Urinary bladder (tissue), 4 donors: ENCODE results near the gene ACTC1. TPM values are rescaled to one million over a fixed set of nuclear protein-coding genes. Genes with fewer than 3 reads are reported as not detected.

Experiments
- DNase-seq: peaks from one replicate; pipeline ENCODE4 v3.0.0-alpha.2; 2015; ENCODE audit errors: extremely low spot score
- H3K27ac ChIP-seq: one replicate; pipeline ENCODE4 v1.5.1; 2013; ENCODE audit warnings: low read depth, mild to moderate bottlenecking, moderate library complexity
- H3K36me3 ChIP-seq: one replicate; pipeline ENCODE4 v1.6.1; 2013; ENCODE audit warnings: mild to moderate bottlenecking, moderate library complexity; ENCODE audit not compliant: insufficient read depth
- H3K4me1 ChIP-seq: one replicate; pipeline ENCODE4 v1.6.1; 2013; ENCODE audit warnings: mild to moderate bottlenecking, moderate library complexity; ENCODE audit not compliant: insufficient read depth
- H3K4me3 ChIP-seq: one replicate; pipeline ENCODE4 v1.5.1; 2013; ENCODE audit warnings: low read depth, low read length
- WGBS: extraction: QIAGEN DNeasy Blood & Tissue Kit; methylation state at CpG from one replicate; pipeline ENCODE4 v1.1.7; 2013; 5-methylcytosine and 5-hydroxymethylcytosine counted together
- polyA plus RNA-seq: library from polyadenylated mRNA; stranded (reverse); fragments of 200-250 nt; gene quantifications from one replicate; pipeline ENCODE4 v1.2.3, GENCODE V29; 2013
- total RNA-seq: library from RNA; depleted of rRNA; stranded (reverse); fragments of >200 nt; gene quantifications from one replicate; pipeline ENCODE4 v1.2.3, GENCODE V29; 2014
- donor health status: healthy with polysubstance abuse.
- donor health status: healthy.

The ACTC1 gene
- total and polyA plus RNA-seq, 2 donors = 187 to 1,546 TPM

- DNase-seq = peak; percentile 39
- WGBS = 63% methylated on average over 3 of the region's 3 CpGs
- no peak overlapping the region for H3K27ac ChIP-seq
Measured at GRCh38 chr15:34760909-34761308, 34.4 kb downstream of the ACTC1 start.

GRCh38 chr15:34759992-34760391 lies 35.4 kb downstream of the ACTC1 start:
- Histone ChIP-seq H3K4me1 (no peaks in the 10 kb centered on the region), H3K36me3 (no peaks in the 10 kb centered on the region), H3K4me3 (no peak overlapping the region), H3K27ac (no peak overlapping the region)
- no peak for DNase-seq
- 66% methylated on average over 2 of the region's 2 CpGs for WGBS

More at GRCh38 chr15:34760909-34761308, 34.4 kb downstream of the ACTC1 start:
- Histone ChIP-seq H3K4me1 (no peaks in the 10 kb centered on the region), H3K4me3 (no peak overlapping the region), H3K36me3 (no peaks in the 10 kb centered on the region)

GRCh38 chr15:34759347-34759746 lies 36.0 kb downstream of the ACTC1 start:
- Histone ChIP-seq H3K4me3 (no peak overlapping the region), H3K27ac (no peak overlapping the region), H3K36me3 (no peaks in the 10 kb centered on the region), H3K4me1 (no peaks in the 10 kb centered on the region)
- WGBS = 50% methylated on average over 3 of the region's 3 CpGs
- no peak for DNase-seq

GRCh38 chr15:34757262-34757661 lies 38.1 kb downstream of the ACTC1 start:
- no peaks in the 10 kb centered on the region for H3K36me3 ChIP-seq
- H3K4me1 ChIP-seq = no peaks in the 10 kb centered on the region
- WGBS = 79% methylated on average over 3 of the region's 3 CpGs
- H3K4me3 ChIP-seq = no peak overlapping the region
- no peak for DNase-seq
- no peak overlapping the region for H3K27ac ChIP-seq

- Histone ChIP-seq H3K36me3 (no peaks in the 10 kb centered on the region), H3K4me3 (no peak overlapping the region), H3K4me1 (no peaks in the 10 kb centered on the region), H3K27ac (no peak overlapping the region)
- no peak for DNase-seq
- WGBS = 7% methylated on average over 11 of the region's 11 CpGs
Measured at GRCh38 chr15:34755419-34755773, 40.0 kb downstream of the ACTC1 start.

- no peak for DNase-seq
- Histone ChIP-seq H3K4me3 (peak within 1 kb of the TSS; percentile 37), H3K27ac (no peak within 1 kb of the TSS), H3K4me1 (no peaks in the 10 kb centered on the region), H3K36me3 (no peaks in the 10 kb centered on the region)
- WGBS = under 1% methylated on average over 81 of the region's 81 CpGs
Measured at GRCh38 chr15:34754674-34755418, 40.5 kb downstream of the ACTC1 start, which contains the start of gene GJD2. TSS of gene GJD2 (minus strand) at chr15:34754998. CDS start at chr15:34754488, 510 bp downstream.

GRCh38 chr15:34754171-34754601 lies 41.2 kb downstream of the ACTC1 start:
- H3K4me3 ChIP-seq = no peak overlapping the region
- H3K36me3 ChIP-seq = no peaks in the 10 kb centered on the region
- H3K4me1 ChIP-seq = no peaks in the 10 kb centered on the region
- DNase-seq = no peak
- H3K27ac ChIP-seq = no peak overlapping the region
- WGBS = 6% methylated on average over 27 of the region's 27 CpGs

GRCh38 chr15:34753236-34753894 lies 42.0 kb downstream of the ACTC1 start:
- no peak overlapping the region for H3K27ac ChIP-seq
- 28% methylated on average over 11 of the region's 11 CpGs for WGBS
- H3K4me3 ChIP-seq = no peak overlapping the region
- peak; percentile 18 for DNase-seq
- H3K4me1 ChIP-seq = no peaks in the 10 kb centered on the region
- H3K36me3 ChIP-seq = no peaks in the 10 kb centered on the region

- H3K4me3 ChIP-seq = no peak overlapping the region
- WGBS = 69% methylated on average over 4 of the region's 4 CpGs
- no peaks in the 10 kb centered on the region for H3K36me3 ChIP-seq
- H3K4me1 ChIP-seq = no peaks in the 10 kb centered on the region
- DNase-seq = no peak
- H3K27ac ChIP-seq = no peak overlapping the region
Measured at GRCh38 chr15:34749691-34750090, 45.7 kb downstream of the ACTC1 start.

Other genes with a start within 250 kb of the ACTC1 start
- 24.2 TPM for gene GOLGA8B, start 211.9 kb downstream of the ACTC1 start, total RNA-seq
- gene GOLGA8B, start 211.9 kb downstream of the ACTC1 start, polyA plus RNA-seq = 8.3 TPM
- 0.16 TPM for gene GJD2, start 40.6 kb downstream of the ACTC1 start, total RNA-seq
- not detected for gene GJD2, start 40.6 kb downstream of the ACTC1 start, polyA plus RNA-seq
- 52.3 TPM for gene AQR, start 174.2 kb upstream of the ACTC1 start, total RNA-seq
- 9.9 TPM for gene AQR, start 174.2 kb upstream of the ACTC1 start, polyA plus RNA-seq
- 68.4 TPM for gene ZNF770, start 192.7 kb upstream of the ACTC1 start, total RNA-seq
- 17.3 TPM for gene ZNF770, start 192.7 kb upstream of the ACTC1 start, polyA plus RNA-seq